Hepatocyte (in vitro differentiated cells): ENCODE measurements around the gene SNHG17.

Source experiments
- EZH2 ChIP-seq: fragments of 200-600 bp; sonication (generic); IDR thresholded peaks from 2 replicates; pipeline ENCODE4 v1.6.1; 2016; ENCODE audit warnings: antibody characterized with exemption, mild to moderate bottlenecking, borderline replicate concordance
- EZH2phosphoT487 ChIP-seq: fragments of 200-600 bp; sonication (generic); IDR thresholded peaks from one replicate; pipeline ENCODE4 v1.6.1; 2018; ENCODE audit warnings: antibody characterized with exemption, mild to moderate bottlenecking, low read depth, moderate library complexity; ENCODE audit not compliant: unreplicated experiment, severe bottlenecking
- TF ChIP-seq, protein P1 (sequence below): fragments of 200-600 bp; sonication (generic); IDR thresholded peaks from 2 replicates; pipeline ENCODE4 v1.5.1; 2016; ENCODE audit warnings: antibody characterized with exemption, mild to moderate bottlenecking; ENCODE audit not compliant: poor library complexity

- TF ChIP-seq, protein P1, sequence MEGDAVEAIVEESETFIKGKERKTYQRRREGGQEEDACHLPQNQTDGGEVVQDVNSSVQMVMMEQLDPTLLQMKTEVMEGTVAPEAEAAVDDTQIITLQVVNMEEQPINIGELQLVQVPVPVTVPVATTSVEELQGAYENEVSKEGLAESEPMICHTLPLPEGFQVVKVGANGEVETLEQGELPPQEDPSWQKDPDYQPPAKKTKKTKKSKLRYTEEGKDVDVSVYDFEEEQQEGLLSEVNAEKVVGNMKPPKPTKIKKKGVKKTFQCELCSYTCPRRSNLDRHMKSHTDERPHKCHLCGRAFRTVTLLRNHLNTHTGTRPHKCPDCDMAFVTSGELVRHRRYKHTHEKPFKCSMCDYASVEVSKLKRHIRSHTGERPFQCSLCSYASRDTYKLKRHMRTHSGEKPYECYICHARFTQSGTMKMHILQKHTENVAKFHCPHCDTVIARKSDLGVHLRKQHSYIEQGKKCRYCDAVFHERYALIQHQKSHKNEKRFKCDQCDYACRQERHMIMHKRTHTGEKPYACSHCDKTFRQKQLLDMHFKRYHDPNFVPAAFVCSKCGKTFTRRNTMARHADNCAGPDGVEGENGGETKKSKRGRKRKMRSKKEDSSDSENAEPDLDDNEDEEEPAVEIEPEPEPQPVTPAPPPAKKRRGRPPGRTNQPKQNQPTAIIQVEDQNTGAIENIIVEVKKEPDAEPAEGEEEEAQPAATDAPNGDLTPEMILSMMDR: no peak
- TF ChIP-seq EZH2phosphoT487: no peak
- no peak for TF ChIP-seq EZH2
Measured at GRCh38 chr20:38387953-38388352, 47.2 kb downstream of the SNHG17 start.
